Sigmoid colon (tissue), 7 donors: Measurements from ENCODE around the gene CCDC33. TPM values are rescaled to one million over a fixed set of nuclear protein-coding genes. Genes with fewer than 3 reads are reported as not detected.
A peak's percentile ranks its signal among the peaks of the same experiment; 100 is the strongest.

ENCODE experiments used
- DNase-seq: peaks from one replicate; pipeline ENCODE4 v3.0.0-alpha.2; 2019
- H3K27ac ChIP-seq, 4 donors: fragments of 200-600 bp; sonication (generic); one replicate each; pipeline ENCODE4 v1.5.1; 2016 to 2019; ENCODE audit warnings: mild to moderate bottlenecking in 1 of 4
- H3K27me3 ChIP-seq, 3 donors: fragments of 200-600 bp; sonication (generic); one replicate each; pipeline ENCODE4 v1.5.1; 2019; ENCODE audit warnings: mild to moderate bottlenecking in 1 of 3
- H3K36me3 ChIP-seq, 4 donors: fragments of 200-600 bp; sonication (generic); one replicate each; pipeline ENCODE4 v1.5.1; 2016 to 2019
- H3K4me1 ChIP-seq, 4 donors: fragments of 200-600 bp; sonication (generic); one replicate each; pipeline ENCODE4 v1.5.1; 2017 to 2019
- H3K4me3 ChIP-seq, 4 donors: fragments of 200-600 bp; sonication (generic); one replicate each; pipeline ENCODE4 v1.5.1; 2017 to 2019; ENCODE audit warnings: mild to moderate bottlenecking in 2 of 4, moderate library complexity in 1 of 4
- H3K9me3 ChIP-seq, 4 donors: fragments of 200-600 bp in 3 of 4; sonication (generic) in 3 of 4; one replicate each; pipeline versions ENCODE4 v1.5.1 to v1.6.1; 2013 to 2019
- CTCF ChIP-seq, 4 experiments: fragments of 450-650 bp in 3 of 4; fragments of 200-600 bp in 1 of 4; IDR thresholded peaks; one replicate each; pipeline ENCODE4 v1.5.1; 2016 to 2019; ENCODE audit warnings: antibody characterized with exemption in 4 of 4, mild to moderate bottlenecking in 3 of 4, moderate library complexity in 2 of 4
- EP300 ChIP-seq, 4 donors: sonication (generic); formaldehyde crosslinking; IDR thresholded peaks; one replicate each; pipeline ENCODE4 v1.6.1; 2017; ENCODE audit warnings: antibody characterized with exemption in 4 of 4
- POLR2A ChIP-seq, 2 donors: fragments of 450-650 bp; IDR thresholded peaks; one replicate each; pipeline ENCODE4 v1.6.1; 2016; ENCODE audit warnings: antibody characterized with exemption in 2 of 2, mild to moderate bottlenecking in 2 of 2, moderate library complexity in 2 of 2
- POLR2AphosphoS5 ChIP-seq, 4 donors: sonication (generic); formaldehyde crosslinking; IDR thresholded peaks; one replicate each; pipeline ENCODE4 v1.6.1; 2017; ENCODE audit warnings: antibody characterized with exemption in 4 of 4
- WGBS, 2 donors: extraction: QIAGEN DNeasy Blood & Tissue Kit; methylation state at CpG; one replicate each; pipeline ENCODE4 v1.1.7; 2013; 5-methylcytosine and 5-hydroxymethylcytosine counted together
- intact Hi-C: fragments of 100-400 bp; cut with DNase I; formaldehyde crosslinking; loops from one replicate; pipeline ENCODE4 v1.15.1; 2023
- polyA plus RNA-seq, 3 donors: library from polyadenylated mRNA; stranded (reverse); fragments of 200-250 nt; gene quantifications; one replicate each; pipeline ENCODE4 v1.2.3, GENCODE V29; 2013
- total RNA-seq, 4 donors: library from RNA; depleted of rRNA; stranded (reverse); fragments of >200 nt; gene quantifications; one replicate each; pipeline ENCODE4 v1.1.0, GENCODE V29; 2016
- donor health status: healthy with polysubstance abuse.
- donor health status: Bipolar disorder and iron deficiency.
- donor health status: healthy.

CCDC33 gene
- total and polyA plus RNA-seq, 7 donors = 0.09 to 0.60 TPM; not detected in 5

GRCh38 chr15:74339371-74339770 lies 103.2 kb downstream of the CCDC33 start:
- Histone ChIP-seq H3K9me3 (no peaks in the 10 kb centered on the region), H3K27me3 (no peaks in the 10 kb centered on the region), H3K4me1 (no peaks in the 10 kb centered on the region), H3K27ac (no peak overlapping the region), H3K4me3 (no peak overlapping the region), H3K36me3 (no peaks in the 10 kb centered on the region)
- TF ChIP-seq EP300 (IDR thresholded peaks at IDR 0.05) (no peak), POLR2AphosphoS5 (IDR thresholded peaks at IDR 0.05) (no peak), CTCF (IDR thresholded peaks at IDR 0.05) (no peak), POLR2A (IDR thresholded peaks at IDR 0.05) (no peak)
- intact Hi-C loops = no loop called here
- no peak for DNase-seq
- WGBS, 2 donors = 90 to 94% methylated on average over 9 of the region's 9 CpGs

GRCh38 chr15:74340150-74340549 lies 104.0 kb downstream of the CCDC33 start:
- H3K27ac ChIP-seq = no peak overlapping the region
- peak; percentile 61 for DNase-seq
- no peaks in the 10 kb centered on the region for H3K27me3 ChIP-seq
- TF ChIP-seq EP300 (IDR thresholded peaks at IDR 0.05) (no peak), POLR2A (IDR thresholded peaks at IDR 0.05) (no peak), POLR2AphosphoS5 (IDR thresholded peaks at IDR 0.05) (no peak), CTCF (IDR thresholded peaks at IDR 0.05) (no peak)
- no peaks in the 10 kb centered on the region for H3K4me1 ChIP-seq
- H3K9me3 ChIP-seq = no peaks in the 10 kb centered on the region
- 39 to 55% methylated on average over 4 of the region's 4 CpGs for WGBS, 2 donors
- H3K36me3 ChIP-seq = no peaks in the 10 kb centered on the region
- H3K4me3 ChIP-seq = no peak overlapping the region
- intact Hi-C loops = no loop called here

- peak; percentile 40 for DNase-seq
- Histone ChIP-seq H3K27ac (no peak overlapping the region), H3K4me1 (no peaks in the 10 kb centered on the region), H3K9me3 (no peaks in the 10 kb centered on the region), H3K36me3 (no peaks in the 10 kb centered on the region), H3K27me3 (no peaks in the 10 kb centered on the region), H3K4me3 (no peak overlapping the region)
- 92 to 93% methylated on average over 14 of the region's 14 CpGs for WGBS, 2 donors
- intact Hi-C loops = no loop called here
- TF ChIP-seq POLR2AphosphoS5 (IDR thresholded peaks at IDR 0.05) = no peak
- TF ChIP-seq CTCF (IDR thresholded peaks at IDR 0.05) = no peak
- no peak for TF ChIP-seq EP300 (IDR thresholded peaks at IDR 0.05)
- no peak for TF ChIP-seq POLR2A (IDR thresholded peaks at IDR 0.05)
Measured at GRCh38 chr15:74343127-74343796, 107.1 kb downstream of the CCDC33 start.

- Histone ChIP-seq H3K4me3 (no peak overlapping the region), H3K27me3 (no peaks in the 10 kb centered on the region), H3K4me1 (no peaks in the 10 kb centered on the region), H3K36me3 (no peaks in the 10 kb centered on the region), H3K9me3 (no peaks in the 10 kb centered on the region), H3K27ac (no peak overlapping the region)
- TF ChIP-seq POLR2A (IDR thresholded peaks at IDR 0.05) (no peak), CTCF (IDR thresholded peaks at IDR 0.05) (no peak), EP300 (IDR thresholded peaks at IDR 0.05) (no peak), POLR2AphosphoS5 (IDR thresholded peaks at IDR 0.05) (no peak)
- DNase-seq = peak; percentile 38
- WGBS, 2 donors = 88 to 90% methylated on average over 8 of the region's 8 CpGs
- intact Hi-C loops = no loop called here
Measured at GRCh38 chr15:74343797-74344127, 107.6 kb downstream of the CCDC33 start.

- Histone ChIP-seq H3K9me3 (no peaks in the 10 kb centered on the region), H3K4me1 (no peaks in the 10 kb centered on the region), H3K27me3 (no peaks in the 10 kb centered on the region), H3K4me3 (no peak overlapping the region), H3K36me3 (no peaks in the 10 kb centered on the region), H3K27ac (no peak overlapping the region)
- TF ChIP-seq CTCF (IDR thresholded peaks at IDR 0.05) (no peak), EP300 (IDR thresholded peaks at IDR 0.05) (no peak), POLR2A (IDR thresholded peaks at IDR 0.05) (no peak), POLR2AphosphoS5 (IDR thresholded peaks at IDR 0.05) (no peak)
- 87 to 91% methylated on average over 10 of the region's 10 CpGs for WGBS, 2 donors
- peak; percentile 52 for DNase-seq
- intact Hi-C loops = no loop called here
Measured at GRCh38 chr15:74345051-74345450, 108.9 kb downstream of the CCDC33 start.
